ENCODE data around the gene SEPTIN8. TPM values are rescaled to one million over a fixed set of nuclear protein-coding genes. Genes with fewer than 3 reads are reported as not detected.
A peak's percentile ranks its signal among the peaks of the same experiment; 100 is the strongest.

Gene SEPTIN8
- total RNA-seq, 4 donors from 2014 or later: 5.2 to 7.9 (median 6.8) TPM

DNA sequence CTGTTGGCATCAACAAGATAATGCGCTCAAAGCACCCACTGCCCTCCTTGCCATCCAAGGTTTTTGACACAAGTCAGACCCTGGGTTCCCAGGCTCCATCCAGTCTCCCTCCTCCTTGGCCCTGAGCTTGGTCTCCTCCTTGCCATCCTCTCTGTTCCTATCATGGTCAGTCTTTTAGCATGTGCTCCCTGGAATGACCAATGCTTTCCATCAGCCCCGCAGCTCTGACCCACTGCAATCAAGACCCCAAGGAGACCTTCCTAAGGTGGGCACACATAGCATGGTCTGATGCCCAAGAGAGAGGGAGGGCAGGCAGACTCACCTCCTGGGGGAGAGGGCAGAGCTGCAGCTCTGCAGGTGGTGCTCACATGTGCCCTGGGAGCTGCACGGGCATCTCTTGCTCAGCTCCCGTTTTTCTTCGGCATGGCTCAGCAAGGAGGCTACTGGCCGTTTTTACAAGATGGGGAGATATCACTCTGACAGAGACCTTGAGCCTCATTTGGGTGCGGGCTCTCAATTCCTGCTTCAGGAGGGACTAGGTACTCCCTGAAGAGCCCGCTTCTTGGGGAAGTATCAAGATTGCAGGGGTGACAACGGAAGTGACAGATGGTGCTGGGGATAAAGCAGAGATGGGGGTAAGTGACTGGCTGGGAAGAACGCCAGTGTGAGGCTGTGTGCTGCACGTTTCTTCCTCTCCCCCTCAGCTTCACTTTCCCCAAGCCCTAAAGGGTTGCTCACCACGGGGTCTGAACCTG, 3.3 kb downstream of the SEPTIN8 start:
- no peak for DNase-seq
- Histone ChIP-seq H3K4me1 (peaks cover 7 to 33% of the 10 kb centered on the region in 2 donors), H3K36me3 (no peaks in the 10 kb centered on the region), H3K27ac (peak overlapping the region in 1 of 4 donors; percentile 75), H3K4me3 (no peak overlapping the region), H3K27me3 (no peaks in the 10 kb centered on the region), H3K9me3 (no peaks in the 10 kb centered on the region)
- intact Hi-C loops (cut with DNase I; ENCODE audit: low total_unique reads): no loop called here
- TF ChIP-seq, protein P1, sequence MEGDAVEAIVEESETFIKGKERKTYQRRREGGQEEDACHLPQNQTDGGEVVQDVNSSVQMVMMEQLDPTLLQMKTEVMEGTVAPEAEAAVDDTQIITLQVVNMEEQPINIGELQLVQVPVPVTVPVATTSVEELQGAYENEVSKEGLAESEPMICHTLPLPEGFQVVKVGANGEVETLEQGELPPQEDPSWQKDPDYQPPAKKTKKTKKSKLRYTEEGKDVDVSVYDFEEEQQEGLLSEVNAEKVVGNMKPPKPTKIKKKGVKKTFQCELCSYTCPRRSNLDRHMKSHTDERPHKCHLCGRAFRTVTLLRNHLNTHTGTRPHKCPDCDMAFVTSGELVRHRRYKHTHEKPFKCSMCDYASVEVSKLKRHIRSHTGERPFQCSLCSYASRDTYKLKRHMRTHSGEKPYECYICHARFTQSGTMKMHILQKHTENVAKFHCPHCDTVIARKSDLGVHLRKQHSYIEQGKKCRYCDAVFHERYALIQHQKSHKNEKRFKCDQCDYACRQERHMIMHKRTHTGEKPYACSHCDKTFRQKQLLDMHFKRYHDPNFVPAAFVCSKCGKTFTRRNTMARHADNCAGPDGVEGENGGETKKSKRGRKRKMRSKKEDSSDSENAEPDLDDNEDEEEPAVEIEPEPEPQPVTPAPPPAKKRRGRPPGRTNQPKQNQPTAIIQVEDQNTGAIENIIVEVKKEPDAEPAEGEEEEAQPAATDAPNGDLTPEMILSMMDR (IDR thresholded peaks at IDR 0.05 in 4 of 5, conservative IDR thresholded peaks at IDR 0.05 in 1 of 5): no peak
- no peak for TF ChIP-seq POLR2A (IDR thresholded peaks at IDR 0.05)
- no peak for ATAC-seq
- in situ Hi-C loops (cut with MboI; ENCODE audit: low sequenced_read_pairs in 4 of 4): no loop called here

DNA sequence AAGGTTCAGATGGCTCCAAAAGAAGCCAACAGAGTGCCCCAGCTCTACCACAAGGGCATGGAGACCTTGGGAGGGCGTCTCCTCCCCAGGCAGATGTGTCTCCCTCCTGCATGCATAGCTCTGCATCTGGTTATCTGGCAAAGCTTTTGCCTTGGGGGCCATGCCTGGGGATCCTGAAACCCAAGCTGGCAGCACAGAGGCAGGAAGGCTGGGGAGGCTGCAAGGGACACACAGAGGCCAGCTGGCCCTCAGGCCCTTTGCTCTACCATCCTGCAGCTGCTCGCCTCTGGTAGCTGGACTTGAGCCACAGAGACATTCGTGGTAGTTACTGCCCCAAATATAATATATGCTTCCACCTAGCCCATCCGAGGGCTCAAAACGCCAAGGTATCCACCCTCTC, 3.9 kb downstream of the SEPTIN8 start:
- no peak overlapping the region for H3K27ac ChIP-seq
- intact Hi-C loops (cut with DNase I; ENCODE audit: low total_unique reads): no loop called here

DNA sequence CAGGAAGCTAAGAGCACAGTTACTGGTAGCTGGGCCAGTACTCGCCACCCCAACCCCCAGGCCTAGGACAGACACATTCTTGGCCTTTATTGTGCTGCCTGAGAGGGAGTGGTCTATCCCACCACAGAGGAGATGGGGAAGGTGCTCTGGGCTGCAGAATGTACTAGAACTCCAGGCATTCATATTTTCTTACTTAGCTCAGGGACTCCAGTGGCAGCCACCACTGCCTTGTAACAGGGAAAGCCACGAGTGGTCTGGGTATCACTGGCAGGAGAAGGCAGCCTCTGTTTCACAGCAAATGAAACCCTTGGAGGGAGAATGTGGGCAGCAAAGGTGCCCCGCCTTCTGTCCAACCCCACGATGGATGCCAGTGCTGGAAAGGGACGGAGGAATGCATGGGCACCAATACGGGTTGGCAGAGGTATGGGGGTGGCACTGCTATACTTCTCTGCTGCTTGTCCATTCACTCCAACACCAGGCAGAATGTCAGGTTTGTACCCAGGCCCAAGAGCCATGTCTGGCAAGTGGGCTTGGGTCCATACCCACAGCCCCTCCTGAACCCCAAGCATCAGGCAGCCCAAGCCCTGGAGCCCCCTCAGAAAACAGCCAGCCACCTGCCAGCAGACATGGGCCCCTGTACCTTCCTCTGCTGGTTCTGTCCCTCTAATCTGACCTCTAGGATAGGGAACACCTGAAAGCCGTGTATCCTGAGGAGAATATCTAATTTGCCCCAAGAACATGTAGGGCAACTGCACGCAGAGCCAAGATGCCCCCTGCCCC, 4.6 kb downstream of the SEPTIN8 start:
- Histone ChIP-seq H3K9me3 (no peaks in the 10 kb centered on the region), H3K4me1 (peaks cover 7 to 28% of the 10 kb centered on the region in 2 donors), H3K27ac (peak overlapping the region; percentile 40 to 62 (median 42)), H3K4me3 (no peak overlapping the region), H3K27me3 (no peaks in the 10 kb centered on the region), H3K36me3 (no peaks in the 10 kb centered on the region)
- TF ChIP-seq, protein P1 (IDR thresholded peaks at IDR 0.05 in 4 of 5, conservative IDR thresholded peaks at IDR 0.05 in 1 of 5): no peak
- no peak for TF ChIP-seq POLR2A (IDR thresholded peaks at IDR 0.05)
- no peak for ATAC-seq
- DNase-seq: no peak
- in situ Hi-C loops (cut with MboI; ENCODE audit: low sequenced_read_pairs in 4 of 4): no loop called here
- intact Hi-C loops (cut with DNase I; ENCODE audit: low total_unique reads): no loop called here

More for the DNA sequence above, 3.9 kb downstream of the SEPTIN8 start:
- in situ Hi-C loops (cut with MboI; ENCODE audit: low sequenced_read_pairs in 4 of 4): no loop called here
- peaks cover 6 to 31% of the 10 kb centered on the region in 2 donors for H3K4me1 ChIP-seq
- TF ChIP-seq POLR2A (IDR thresholded peaks at IDR 0.05): no peak
- TF ChIP-seq, protein P1 (IDR thresholded peaks at IDR 0.05 in 4 of 5, conservative IDR thresholded peaks at IDR 0.05 in 1 of 5): no peak
- no peaks in the 10 kb centered on the region for H3K27me3 ChIP-seq
- H3K36me3 ChIP-seq: no peaks in the 10 kb centered on the region
- H3K4me3 ChIP-seq: no peak overlapping the region
- ATAC-seq: no peak
- DNase-seq: no peak
- H3K9me3 ChIP-seq: no peaks in the 10 kb centered on the region

DNA sequence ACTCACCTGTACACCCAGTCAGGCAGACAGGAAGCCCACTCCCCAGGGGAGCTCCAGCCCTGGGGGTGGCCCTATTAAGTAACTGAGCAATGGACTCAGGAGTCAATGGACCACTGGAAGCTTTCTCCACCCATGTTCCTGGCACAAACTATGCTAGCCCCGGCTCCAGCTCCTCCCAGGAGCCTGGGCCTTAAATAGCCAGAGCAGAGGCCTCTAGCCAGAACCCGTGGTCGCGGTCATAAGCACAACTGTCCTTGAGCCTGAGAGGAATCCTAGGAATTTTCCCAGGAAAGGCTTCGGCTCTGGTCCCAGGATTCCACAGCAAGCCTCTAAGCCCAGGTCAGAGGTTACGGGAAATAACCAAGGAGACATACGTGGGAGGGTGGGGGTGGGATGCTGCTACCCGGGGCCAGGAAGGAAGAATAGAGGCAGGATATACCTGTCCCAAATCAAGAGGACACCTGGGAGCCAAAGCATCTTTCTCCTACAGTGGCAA, 5.5 kb downstream of the SEPTIN8 start:
- Histone ChIP-seq H3K4me1 (peaks cover 13 to 33% of the 10 kb centered on the region in 2 donors), H3K27me3 (no peaks in the 10 kb centered on the region), H3K36me3 (no peaks in the 10 kb centered on the region), H3K9me3 (no peaks in the 10 kb centered on the region), H3K27ac (peak overlapping the region; percentile 40 to 62 (median 42)), H3K4me3 (no peak overlapping the region)
- TF ChIP-seq, protein P1 (IDR thresholded peaks at IDR 0.05 in 4 of 5, conservative IDR thresholded peaks at IDR 0.05 in 1 of 5): no peak
- no peak for TF ChIP-seq POLR2A (IDR thresholded peaks at IDR 0.05)
- in situ Hi-C loops (cut with MboI; ENCODE audit: low sequenced_read_pairs in 4 of 4) (no loop called here), intact Hi-C loops (cut with DNase I; ENCODE audit: low total_unique reads) (no loop called here)
- ATAC-seq (no peak), DNase-seq (peak in 1 of 2 donors; percentile 45)
